ENCODE results near the gene SOX12. TPM values are rescaled to one million over a fixed set of nuclear protein-coding genes. Genes with fewer than 3 reads are reported as not detected.

Gene SOX12
- total RNA-seq, 1 donor from 2014 or later, result 43.4 TPM

DNA sequence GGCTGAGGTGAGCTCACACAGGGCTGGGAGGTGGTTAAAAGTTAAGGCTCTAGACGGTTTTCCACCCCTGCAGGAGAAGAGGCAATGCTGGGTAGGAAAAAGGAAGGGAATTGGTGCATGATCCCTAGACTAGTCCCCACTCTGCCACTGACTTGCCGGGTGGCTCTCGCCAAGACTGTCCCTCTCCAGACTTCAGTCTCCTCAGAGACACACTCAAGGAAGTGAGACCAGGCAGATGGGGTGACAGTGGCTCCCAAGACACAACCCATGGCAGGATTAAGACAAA is 47.9 kb upstream of the SOX12 start:
- H3K9me3 ChIP-seq (ENCODE audit: insufficient read depth, low read depth, low read length), result no peaks in the 10 kb centered on the region
- no peak overlapping the region for H3K4me3 ChIP-seq (ENCODE audit: insufficient read depth, low read depth, low read length)
- H3K4me2 ChIP-seq (ENCODE audit: low read length), result no peak overlapping the region
- FAIRE-seq, result no peak
- H3K9me3 Mint-ChIP-seq (ENCODE audit: unreplicated experiment), result peaks cover 5% of the 10 kb centered on the region
- peaks cover 35% of the 10 kb centered on the region for H3K36me3 Mint-ChIP-seq (ENCODE audit: low read depth, unreplicated experiment)
- no peak overlapping the region for H2AFZ ChIP-seq (ENCODE audit: low read depth, low read length)
- no peaks in the 10 kb centered on the region for H4K20me1 ChIP-seq (ENCODE audit: insufficient read depth, low read length)
- H3K27me3 Mint-ChIP-seq (ENCODE audit: low read depth, unreplicated experiment), result peaks cover 2% of the 10 kb centered on the region
- no peak for DNase-seq (ENCODE audit: low read depth)
- H3K4me1 Mint-ChIP-seq (ENCODE audit: low read depth, unreplicated experiment), result no peaks in the 10 kb centered on the region
- no peak overlapping the region for H3K27ac Mint-ChIP-seq (ENCODE audit: unreplicated experiment)
- no peaks in the 10 kb centered on the region for H3K27me3 ChIP-seq (ENCODE audit: insufficient read depth, low read length)
- no peak overlapping the region for H3K9ac ChIP-seq (ENCODE audit: low read length)
- TF ChIP-seq, protein P1, sequence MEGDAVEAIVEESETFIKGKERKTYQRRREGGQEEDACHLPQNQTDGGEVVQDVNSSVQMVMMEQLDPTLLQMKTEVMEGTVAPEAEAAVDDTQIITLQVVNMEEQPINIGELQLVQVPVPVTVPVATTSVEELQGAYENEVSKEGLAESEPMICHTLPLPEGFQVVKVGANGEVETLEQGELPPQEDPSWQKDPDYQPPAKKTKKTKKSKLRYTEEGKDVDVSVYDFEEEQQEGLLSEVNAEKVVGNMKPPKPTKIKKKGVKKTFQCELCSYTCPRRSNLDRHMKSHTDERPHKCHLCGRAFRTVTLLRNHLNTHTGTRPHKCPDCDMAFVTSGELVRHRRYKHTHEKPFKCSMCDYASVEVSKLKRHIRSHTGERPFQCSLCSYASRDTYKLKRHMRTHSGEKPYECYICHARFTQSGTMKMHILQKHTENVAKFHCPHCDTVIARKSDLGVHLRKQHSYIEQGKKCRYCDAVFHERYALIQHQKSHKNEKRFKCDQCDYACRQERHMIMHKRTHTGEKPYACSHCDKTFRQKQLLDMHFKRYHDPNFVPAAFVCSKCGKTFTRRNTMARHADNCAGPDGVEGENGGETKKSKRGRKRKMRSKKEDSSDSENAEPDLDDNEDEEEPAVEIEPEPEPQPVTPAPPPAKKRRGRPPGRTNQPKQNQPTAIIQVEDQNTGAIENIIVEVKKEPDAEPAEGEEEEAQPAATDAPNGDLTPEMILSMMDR (IDR thresholded peaks at IDR 0.05; ENCODE audit: insufficient read depth, low read depth, low read length), result no peak
- no peak for TF ChIP-seq EZH2 (IDR thresholded peaks at IDR 0.05; ENCODE audit: insufficient read depth, low read length)
- H3K79me2 ChIP-seq (ENCODE audit: insufficient read depth, low read length), result no peaks in the 10 kb centered on the region
- H3K4me1 ChIP-seq (ENCODE audit: insufficient read depth, low read length), result no peaks in the 10 kb centered on the region
- H3K4me3 Mint-ChIP-seq (ENCODE audit: unreplicated experiment), result no peak overlapping the region
- H3K27ac ChIP-seq (ENCODE audit: low read depth, low read length), result no peak overlapping the region
- H3K36me3 ChIP-seq (ENCODE audit: insufficient read depth, low read length), result no peaks in the 10 kb centered on the region

DNA sequence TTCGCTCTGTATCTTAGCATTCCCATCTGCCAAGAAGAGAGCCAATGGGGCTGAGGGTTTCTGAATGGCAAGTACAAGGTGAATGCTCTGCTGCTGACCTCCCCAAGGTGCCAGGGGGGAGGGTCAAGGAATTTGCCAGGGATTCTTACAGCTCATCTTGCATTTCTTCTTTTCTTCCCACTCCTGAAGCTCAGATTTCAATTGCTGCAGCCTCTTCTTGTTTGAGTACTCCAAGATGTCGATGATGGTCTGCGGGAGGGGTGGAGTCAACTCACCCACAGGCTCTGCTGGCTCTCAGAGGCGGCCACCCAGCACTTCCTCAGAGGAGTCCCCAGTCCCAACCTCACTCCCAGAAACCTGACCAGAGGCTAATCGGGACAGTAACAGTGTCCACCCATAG is 47.2 kb upstream of the SOX12 start:
- H3K4me1 ChIP-seq (ENCODE audit: insufficient read depth, low read length), result no peaks in the 10 kb centered on the region
- Mint-ChIP-seq H3K27ac (ENCODE audit: unreplicated experiment) (no peak overlapping the region), H3K27me3 (ENCODE audit: low read depth, unreplicated experiment) (peaks cover 2% of the 10 kb centered on the region), H3K4me3 (ENCODE audit: unreplicated experiment) (no peak overlapping the region), H3K9me3 (ENCODE audit: unreplicated experiment) (peaks cover 5% of the 10 kb centered on the region), H3K4me1 (ENCODE audit: low read depth, unreplicated experiment) (no peaks in the 10 kb centered on the region), H3K36me3 (ENCODE audit: low read depth, unreplicated experiment) (peaks cover 34% of the 10 kb centered on the region)
- H2AFZ ChIP-seq (ENCODE audit: low read depth, low read length), result no peak overlapping the region
- H3K36me3 ChIP-seq (ENCODE audit: insufficient read depth, low read length), result no peaks in the 10 kb centered on the region
- no peaks in the 10 kb centered on the region for H4K20me1 ChIP-seq (ENCODE audit: insufficient read depth, low read length)
- H3K4me2 ChIP-seq (ENCODE audit: low read length), result no peak overlapping the region
- DNase-seq (ENCODE audit: low read depth), result no peak
- TF ChIP-seq, protein P1 (IDR thresholded peaks at IDR 0.05; ENCODE audit: insufficient read depth, low read depth, low read length), result no peak
- TF ChIP-seq EZH2 (IDR thresholded peaks at IDR 0.05; ENCODE audit: insufficient read depth, low read length), result no peak
- no peaks in the 10 kb centered on the region for H3K9me3 ChIP-seq (ENCODE audit: insufficient read depth, low read depth, low read length)
- no peak for FAIRE-seq
- no peaks in the 10 kb centered on the region for H3K27me3 ChIP-seq (ENCODE audit: insufficient read depth, low read length)
- no peak overlapping the region for H3K9ac ChIP-seq (ENCODE audit: low read length)
- no peak overlapping the region for H3K27ac ChIP-seq (ENCODE audit: low read depth, low read length)
- H3K4me3 ChIP-seq (ENCODE audit: insufficient read depth, low read depth, low read length), result no peak overlapping the region
- H3K79me2 ChIP-seq (ENCODE audit: insufficient read depth, low read length), result no peaks in the 10 kb centered on the region

DNA sequence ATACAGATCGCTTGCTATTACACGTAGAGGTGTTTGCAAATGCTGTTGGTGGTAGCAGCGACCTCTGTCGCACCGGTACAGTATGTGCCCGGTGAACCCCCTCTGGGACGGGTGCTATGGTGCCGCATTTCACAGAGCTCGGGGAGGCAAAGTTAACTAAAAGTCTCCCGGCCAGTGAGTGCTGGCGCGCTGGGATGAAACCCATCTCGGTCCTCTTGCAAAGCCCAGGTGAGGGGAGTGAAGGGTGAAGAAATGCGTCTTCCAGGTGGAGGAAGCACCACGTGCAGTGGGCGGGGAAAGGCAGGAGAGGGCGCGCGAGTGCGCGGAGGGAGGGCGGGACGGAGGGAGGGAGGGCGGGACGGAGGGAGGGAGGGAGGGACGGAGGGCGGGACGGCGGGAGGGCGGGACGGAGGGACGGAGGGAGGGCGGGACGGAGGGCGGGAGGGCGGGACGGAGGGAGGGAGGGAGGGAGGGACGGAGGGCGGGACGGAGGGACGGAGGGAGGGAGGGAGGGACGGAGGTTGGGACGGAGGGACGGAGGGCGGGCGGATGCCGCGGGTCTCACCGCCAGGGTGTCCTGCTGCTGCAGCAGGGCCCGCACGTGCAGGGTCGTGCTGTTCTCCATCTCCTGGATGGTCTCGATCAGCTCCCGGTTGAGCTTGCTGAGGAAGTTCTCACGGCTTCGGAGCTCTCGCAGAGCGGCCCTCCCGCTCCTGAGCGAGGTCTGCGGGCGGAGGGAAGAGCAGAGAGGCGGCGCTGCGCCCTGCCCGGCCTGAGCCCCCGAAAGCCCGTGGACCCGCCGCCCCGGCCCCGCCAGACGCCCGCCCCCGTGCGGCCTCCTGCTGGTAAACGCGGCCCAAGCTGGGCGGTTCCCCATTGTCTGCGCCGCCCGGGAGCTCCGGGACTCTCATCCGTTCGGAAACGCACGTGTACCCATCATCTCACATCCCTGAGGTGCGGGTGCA is 46.5 kb upstream of the SOX12 start:
- Mint-ChIP-seq H3K36me3 (ENCODE audit: low read depth, unreplicated experiment) (peaks cover 31% of the 10 kb centered on the region), H3K27ac (ENCODE audit: unreplicated experiment) (no peak overlapping the region), H3K9me3 (ENCODE audit: unreplicated experiment) (peaks cover 5% of the 10 kb centered on the region), H3K27me3 (ENCODE audit: low read depth, unreplicated experiment) (peaks cover 2% of the 10 kb centered on the region), H3K4me3 (ENCODE audit: unreplicated experiment) (no peak overlapping the region), H3K4me1 (ENCODE audit: low read depth, unreplicated experiment) (no peaks in the 10 kb centered on the region)
- no peak overlapping the region for H2AFZ ChIP-seq (ENCODE audit: low read depth, low read length)
- H3K27ac ChIP-seq (ENCODE audit: low read depth, low read length), result no peak overlapping the region
- no peak for FAIRE-seq
- no peaks in the 10 kb centered on the region for H3K27me3 ChIP-seq (ENCODE audit: insufficient read depth, low read length)
- no peak overlapping the region for H3K4me3 ChIP-seq (ENCODE audit: insufficient read depth, low read depth, low read length)
- peak overlapping the region; percentile 39 for H3K4me2 ChIP-seq (ENCODE audit: low read length)
- no peaks in the 10 kb centered on the region for H3K36me3 ChIP-seq (ENCODE audit: insufficient read depth, low read length)
- no peaks in the 10 kb centered on the region for H4K20me1 ChIP-seq (ENCODE audit: insufficient read depth, low read length)
- H3K9ac ChIP-seq (ENCODE audit: low read length), result no peak overlapping the region
- TF ChIP-seq, protein P1 (IDR thresholded peaks at IDR 0.05; ENCODE audit: insufficient read depth, low read depth, low read length), result no peak
- no peak for TF ChIP-seq EZH2 (IDR thresholded peaks at IDR 0.05; ENCODE audit: insufficient read depth, low read length)
- H3K9me3 ChIP-seq (ENCODE audit: insufficient read depth, low read depth, low read length), result no peaks in the 10 kb centered on the region
- H3K79me2 ChIP-seq (ENCODE audit: insufficient read depth, low read length), result no peaks in the 10 kb centered on the region
- no peak for DNase-seq (ENCODE audit: low read depth)
- no peaks in the 10 kb centered on the region for H3K4me1 ChIP-seq (ENCODE audit: insufficient read depth, low read length)

All from astrocyte (in vitro differentiated cells and primary cell).